Activated CD4-positive, alpha-beta T cell treated with anti-CD3 and anti-CD28 coated beads for 48 hours (primary cell): ENCODE data around the gene ATXN7L2.
A peak's percentile ranks its signal among the peaks of the same experiment; 100 is the strongest.

Source experiments
- DNase-seq: peaks from one replicate; pipeline ENCODE4 v3.0.0-alpha.2; 2020

ATXN7L2 gene

DNA sequence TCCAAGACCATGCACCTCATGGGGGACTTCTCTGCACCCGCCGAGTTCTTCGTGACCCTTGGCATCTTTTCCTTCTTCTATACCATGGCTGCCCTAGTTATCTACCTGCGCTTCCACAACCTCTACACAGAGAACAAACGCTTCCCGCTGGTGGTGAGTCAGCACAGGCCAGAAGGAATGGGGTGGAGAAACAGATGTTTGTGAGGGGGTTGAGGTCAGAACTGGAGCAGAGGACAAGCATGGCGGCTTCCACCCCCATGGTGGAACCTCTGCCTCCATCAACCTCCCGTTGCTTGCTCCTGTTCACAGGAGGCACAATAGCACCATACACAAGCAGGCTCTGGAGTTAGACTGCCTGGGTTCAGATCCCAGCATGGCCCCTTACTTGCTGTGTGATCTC lies 6.9 kb upstream of the ATXN7L2 start:
- DNase-seq: no peak

DNA sequence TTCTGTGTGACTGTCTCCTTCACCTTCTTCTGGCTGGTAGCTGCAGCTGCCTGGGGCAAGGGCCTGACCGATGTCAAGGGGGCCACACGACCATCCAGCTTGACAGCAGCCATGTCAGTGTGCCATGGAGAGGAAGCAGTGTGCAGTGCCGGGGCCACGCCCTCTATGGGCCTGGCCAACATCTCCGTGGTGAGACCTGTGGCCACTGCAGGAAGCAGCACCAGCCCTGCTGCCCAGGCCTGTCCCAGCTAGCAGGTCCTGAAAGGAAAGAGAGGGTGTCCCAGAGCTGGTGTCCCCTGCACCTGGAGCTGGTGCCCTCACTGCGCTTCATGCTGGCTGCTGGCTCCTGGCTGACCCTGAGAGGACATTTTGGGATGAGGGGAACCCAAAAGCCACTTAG lies 5.9 kb upstream of the ATXN7L2 start:
- DNase-seq: no peak

GRCh38 chr1:109478806-109479205 lies 4.9 kb upstream of the ATXN7L2 start:
- DNase-seq: peak; percentile 50

GRCh38 chr1:109479311-109479710 lies 4.4 kb upstream of the ATXN7L2 start:
- no peak for DNase-seq

DNA sequence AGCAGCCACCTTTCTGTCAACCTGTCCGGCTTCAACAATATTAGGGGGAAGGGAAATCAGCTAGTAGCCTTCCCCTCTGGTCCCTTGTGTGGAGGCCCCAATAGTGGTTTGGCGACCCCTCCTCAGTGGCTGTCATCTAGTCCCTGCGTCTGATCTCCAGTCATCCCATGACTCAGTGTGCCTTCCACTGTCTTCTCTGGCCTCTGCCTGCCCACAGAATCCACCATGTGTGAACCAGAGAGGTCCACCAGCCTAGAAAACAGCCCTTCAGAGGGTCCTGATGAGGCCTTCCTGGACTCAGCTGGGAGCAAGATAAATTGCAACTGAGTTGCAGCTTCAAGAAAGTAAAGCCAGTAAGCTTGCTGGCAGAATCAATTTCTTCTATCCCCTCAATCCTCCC lies 3.8 kb upstream of the ATXN7L2 start:
- no peak for DNase-seq

GRCh38 chr1:109481646-109482045 lies 2.1 kb upstream of the ATXN7L2 start:
- DNase-seq: no peak

GRCh38 chr1:109482242-109482641 lies 1.5 kb upstream of the ATXN7L2 start:
- DNase-seq: no peak

DNA sequence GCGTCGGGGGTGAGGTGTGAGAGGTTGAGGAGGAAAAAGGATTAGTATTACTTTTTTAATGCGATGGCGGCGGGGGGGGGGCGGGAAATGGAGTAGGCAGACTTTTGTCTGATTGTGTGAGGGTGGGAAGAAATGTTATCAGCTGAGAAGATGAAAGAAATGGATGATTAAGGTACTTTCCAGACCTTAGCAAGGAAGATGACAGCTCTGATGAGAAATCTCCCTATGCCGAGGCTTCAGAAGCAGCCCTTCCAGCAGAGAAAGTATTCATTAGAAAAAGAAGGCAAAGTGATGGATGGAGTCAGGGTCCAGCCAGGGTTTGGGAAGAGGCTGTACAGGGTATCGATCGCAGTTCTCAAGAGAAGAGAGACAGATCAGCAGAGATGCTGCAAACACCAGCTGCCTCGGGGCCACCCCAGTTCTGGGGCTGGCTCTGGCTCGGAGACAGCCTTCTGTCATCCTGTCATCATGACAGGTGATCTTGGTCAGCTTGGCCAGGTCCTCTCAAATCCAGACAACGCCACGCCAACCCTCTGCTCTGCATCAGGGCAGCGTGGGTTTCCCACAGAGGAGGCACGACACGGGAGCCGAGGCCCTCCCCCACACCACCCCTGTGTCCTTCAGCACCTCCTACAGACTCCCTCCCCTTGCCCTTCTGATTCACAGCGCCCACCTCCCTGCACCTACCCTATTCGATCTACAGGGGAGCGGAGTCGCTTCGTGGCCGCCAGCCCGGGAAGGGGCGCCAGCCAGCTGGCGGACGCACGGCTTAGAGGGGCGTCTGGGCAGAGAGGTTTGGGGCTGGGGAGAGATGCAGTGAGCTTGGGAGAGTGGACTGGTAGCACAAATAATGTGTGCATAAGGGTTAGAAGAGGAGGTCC lies 674 bp upstream of the ATXN7L2 start:
- DNase-seq: peak; percentile 41

GRCh38 chr1:109484519-109484975 lies 842 bp downstream of the ATXN7L2 start:
- DNase-seq: peak; percentile 32

GRCh38 chr1:109485001-109485400 lies 1.3 kb downstream of the ATXN7L2 start:
- no peak for DNase-seq

GRCh38 chr1:109487261-109487660 lies 3.6 kb downstream of the ATXN7L2 start:
- no peak for DNase-seq

DNA sequence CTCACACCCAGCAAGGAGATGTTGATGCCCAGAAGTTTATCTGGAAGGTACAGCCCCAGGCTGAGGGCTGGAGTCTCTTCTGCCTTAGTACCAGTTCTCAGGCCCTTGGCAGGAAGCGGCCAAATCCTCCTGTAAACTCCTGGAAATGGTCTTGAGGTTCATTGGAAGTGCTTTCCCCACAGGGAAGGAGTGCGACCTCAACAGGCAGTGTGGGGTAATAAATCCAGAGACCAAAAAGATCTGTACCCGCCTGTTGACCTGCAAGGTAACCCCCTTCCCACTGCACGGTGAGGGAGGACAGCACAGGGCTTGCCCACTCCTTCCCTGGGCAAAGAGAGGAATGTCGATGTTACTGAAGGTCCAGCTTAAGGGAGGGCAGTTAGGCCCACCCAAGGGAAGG lies 4.5 kb downstream of the ATXN7L2 start:
- DNase-seq: no peak

DNA sequence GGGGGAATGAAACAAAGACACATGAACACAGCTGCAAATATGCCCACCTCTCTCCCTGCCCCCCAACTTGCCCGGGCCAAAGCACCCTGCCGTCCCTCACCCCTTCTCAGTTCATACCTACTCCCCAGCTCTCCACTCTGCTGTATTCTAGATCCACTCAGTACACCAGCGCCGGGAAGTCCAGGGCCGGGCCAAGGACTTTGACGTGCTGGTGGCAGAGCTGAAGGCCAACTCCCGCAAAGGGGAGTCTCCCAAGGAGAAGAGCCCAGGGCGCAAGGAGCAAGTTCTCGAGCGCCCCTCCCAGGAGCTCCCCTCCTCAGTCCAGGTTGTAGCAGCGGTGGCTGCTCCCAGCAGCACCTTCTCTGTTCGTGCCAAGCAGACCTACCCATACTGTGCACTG lies 5.0 kb downstream of the ATXN7L2 start:
- no peak for DNase-seq

DNA sequence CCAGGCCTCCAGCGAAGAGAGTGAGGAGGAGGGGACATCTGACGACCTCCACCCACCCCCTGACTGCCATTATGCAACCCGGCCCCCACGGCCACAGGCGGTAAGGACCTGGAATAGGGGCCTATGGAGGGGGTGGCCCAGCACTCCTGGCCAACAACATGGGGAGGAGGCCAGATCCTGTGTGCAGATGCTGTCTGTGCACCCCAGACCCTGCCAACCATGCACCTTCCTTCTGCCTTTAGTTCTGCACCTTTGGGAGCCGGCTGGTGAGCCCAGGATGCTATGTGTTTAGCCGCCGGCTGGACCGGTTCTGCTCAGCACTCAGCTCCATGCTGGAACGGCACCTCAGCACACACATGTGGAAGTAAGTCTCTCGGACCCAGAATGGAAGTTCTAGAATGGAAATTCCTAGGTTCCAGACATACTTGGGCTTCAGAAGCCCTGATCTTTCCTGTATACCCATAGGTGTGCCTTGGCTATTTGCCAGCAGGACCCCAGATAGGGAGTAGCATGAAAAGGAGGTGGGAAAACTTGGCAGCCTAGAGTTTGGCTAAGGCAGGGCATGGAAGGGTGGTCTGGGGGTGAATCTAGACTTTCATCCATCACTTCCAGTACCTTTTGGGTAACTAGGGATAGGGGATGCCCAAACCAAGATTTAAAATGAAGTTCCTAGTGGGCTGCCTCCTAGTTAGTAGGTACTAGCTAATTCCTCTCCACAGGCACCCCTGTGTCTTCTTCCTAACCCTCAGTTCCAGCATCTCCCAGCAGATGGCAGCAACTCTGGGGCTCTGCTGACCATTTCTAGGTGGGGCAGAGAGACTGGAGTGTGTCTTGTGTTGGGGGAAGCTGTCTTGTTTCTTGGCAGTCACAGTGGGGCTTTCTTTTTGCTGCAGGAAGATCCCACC lies 6.6 kb downstream of the ATXN7L2 start:
- DNase-seq: peak; percentile 79

GRCh38 chr1:109490934-109491302 lies 7.2 kb downstream of the ATXN7L2 start:
- DNase-seq: no peak

GRCh38 chr1:109491372-109491771 lies 7.7 kb downstream of the ATXN7L2 start:
- no peak for DNase-seq

- DNase-seq: no peak
Measured at GRCh38 chr1:109492779-109493178, 9.1 kb downstream of the ATXN7L2 start.

DNA sequence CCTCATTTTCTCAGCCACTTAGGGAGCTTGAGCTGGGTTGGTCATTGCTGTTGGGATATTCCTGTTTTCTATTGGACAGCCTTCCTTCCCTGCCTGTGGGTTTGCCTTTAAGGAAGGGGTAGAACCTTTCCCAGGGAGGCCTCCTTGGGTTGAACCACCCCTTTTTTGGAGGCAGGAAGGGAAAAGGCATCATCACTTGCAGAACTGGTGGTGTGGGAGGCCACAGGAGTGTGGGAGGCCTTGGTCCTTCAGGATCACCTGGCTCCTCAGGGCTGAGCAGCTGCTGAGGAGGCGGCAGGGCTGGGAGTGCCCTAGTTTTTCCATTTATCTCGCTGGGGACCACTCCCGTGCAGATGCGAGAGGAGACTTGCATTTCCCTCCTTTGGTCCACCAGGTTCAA lies 9.5 kb downstream of the ATXN7L2 start:
- DNase-seq: no peak

- peak; percentile 92 for DNase-seq
Measured at GRCh38 chr1:109493805-109494539, 10.3 kb downstream of the ATXN7L2 start, which contains the start of gene CYB561D1. CYB561D1 (plus strand) TSS chr1:109494094; CDS start chr1:109494140, 46 bp downstream.

GRCh38 chr1:109495738-109496137 lies 12.0 kb downstream of the ATXN7L2 start:
- no peak for DNase-seq

DNA sequence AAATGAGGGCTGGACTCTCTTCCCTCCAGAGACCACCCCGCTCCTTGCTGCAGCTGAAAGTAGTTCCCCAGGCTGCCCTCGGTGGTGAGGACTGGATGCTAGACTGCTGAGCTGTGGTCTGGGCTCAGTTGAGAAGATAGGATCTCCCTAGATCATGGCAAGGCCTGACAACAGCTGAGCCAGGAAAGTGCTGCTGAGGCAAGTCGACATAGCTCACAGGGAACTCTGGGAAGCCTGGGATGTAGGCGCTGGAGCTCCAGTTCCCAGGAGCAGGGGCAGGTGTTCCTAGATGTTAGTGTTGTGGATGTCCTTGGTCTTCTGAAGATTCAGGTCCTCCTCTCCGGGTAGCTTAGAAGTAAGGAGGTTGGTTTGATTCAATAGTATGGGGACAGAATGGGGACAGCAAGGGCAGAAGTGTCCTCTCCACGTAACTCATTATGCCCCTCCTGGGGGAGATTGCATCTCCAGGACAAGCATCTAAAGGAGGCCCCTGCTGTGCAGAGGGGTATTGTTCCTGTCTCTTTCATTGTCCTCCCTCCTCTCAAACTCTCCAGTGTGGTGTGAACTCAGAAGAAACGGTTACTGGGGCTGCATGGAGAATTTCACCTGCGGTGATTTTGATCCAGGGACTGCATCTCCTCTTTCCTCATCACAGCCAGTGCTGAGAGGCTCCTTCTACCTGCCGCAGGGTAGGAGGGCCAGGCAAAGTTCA lies 13.9 kb downstream of the ATXN7L2 start:
- DNase-seq: no peak

GRCh38 chr1:109498161-109498801 lies 14.6 kb downstream of the ATXN7L2 start:
- peak; percentile 41 for DNase-seq
